H54 (cell line): ENCODE data around the gene KRTAP5-6.

Experiments
- DNase-seq: peaks from one replicate; pipeline ENCODE4 v3.0.0; 2011; ENCODE audit warnings: low spot score, mixed read lengths; ENCODE audit not compliant: insufficient read length
- FAIRE-seq: peaks from 3 replicates; lab custom pipeline; 2011; peaks lifted over from hg19 to GRCh38; lab: Jason Lieb, UNC
- POLR2A ChIP-seq: IDR thresholded peaks from 2 replicates; pipeline ENCODE4 v1.6.1; 2011; ENCODE audit warnings: low read depth, mild to moderate bottlenecking, low read length

Gene KRTAP5-6

GRCh38 chr11:1736447-1736992 is 39.5 kb downstream of the KRTAP5-6 start:
- FAIRE-seq (no peak), DNase-seq (no peak)
- TF ChIP-seq POLR2A: no peak

- no peak for TF ChIP-seq POLR2A
- DNase-seq (no peak), FAIRE-seq (no peak)
These were observed 40.2 kb downstream of the KRTAP5-6 start for GRCh38 chr11:1737080-1737757.

DNA sequence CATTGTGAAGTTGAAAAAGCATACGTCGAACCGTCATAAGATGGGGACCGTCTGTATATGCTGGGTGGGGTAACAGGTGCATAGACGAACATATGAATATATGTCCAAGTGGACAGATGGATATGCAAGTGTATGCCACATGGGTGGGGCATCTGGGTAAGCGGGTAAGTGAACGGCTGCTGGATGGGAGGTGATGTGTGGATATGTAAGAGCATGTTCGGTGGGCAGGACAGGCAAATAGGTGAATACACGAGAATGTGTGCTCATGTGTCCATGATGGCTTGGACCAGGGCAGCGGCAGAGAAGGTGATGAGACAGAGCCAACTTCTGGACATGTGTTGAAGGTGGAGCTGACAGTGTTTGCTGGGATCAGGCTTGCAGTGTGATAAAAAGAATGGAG is 41.4 kb downstream of the KRTAP5-6 start:
- no peak for FAIRE-seq
- no peak for TF ChIP-seq POLR2A
- no peak for DNase-seq

GRCh38 chr11:1739576-1739975 is 42.6 kb downstream of the KRTAP5-6 start:
- no peak for TF ChIP-seq POLR2A
- DNase-seq (no peak), FAIRE-seq (no peak)

- no peak for TF ChIP-seq POLR2A
- no peak for DNase-seq
- FAIRE-seq: no peak
These were observed 44.0 kb downstream of the KRTAP5-6 start for GRCh38 chr11:1740786-1741530.

DNA sequence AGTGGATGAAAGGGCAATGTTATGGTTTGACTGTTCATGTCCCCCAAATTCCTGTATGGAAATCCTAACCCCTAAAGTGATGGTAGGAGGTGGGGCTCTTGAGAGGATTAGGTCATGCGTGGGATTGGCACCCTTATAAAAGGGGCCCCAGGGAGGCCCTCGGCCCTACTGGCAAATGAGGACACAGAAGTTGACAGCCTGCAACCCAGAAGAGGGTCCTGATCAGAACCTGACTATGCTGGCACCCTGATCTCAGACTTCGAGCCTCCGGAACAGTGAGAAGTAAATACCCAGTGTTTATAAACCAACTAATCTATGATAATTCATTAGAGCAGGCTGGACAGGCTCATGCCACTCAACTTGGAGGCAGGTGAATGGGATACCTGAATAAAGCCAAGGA is 44.7 kb downstream of the KRTAP5-6 start:
- no peak for DNase-seq
- TF ChIP-seq POLR2A: no peak
- no peak for FAIRE-seq

DNA sequence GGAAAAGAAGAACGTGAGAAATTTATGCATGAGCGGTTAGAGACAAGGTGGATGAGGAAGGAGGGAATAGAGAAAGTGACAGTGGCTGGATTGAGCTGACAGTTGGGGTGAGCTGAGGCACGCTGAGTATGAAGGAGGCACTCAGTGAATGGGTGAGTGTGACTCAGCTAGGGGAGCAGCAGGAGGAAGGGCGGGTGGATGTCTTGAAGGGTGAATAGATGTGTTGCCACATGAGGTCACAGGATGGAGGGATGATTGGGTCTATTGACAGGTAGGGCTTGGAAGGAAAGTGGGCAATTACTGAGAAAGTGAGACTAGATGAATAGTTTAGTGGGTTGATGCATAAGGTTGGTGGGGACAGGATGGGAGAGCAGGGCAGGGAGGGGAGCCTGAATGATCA is 45.4 kb downstream of the KRTAP5-6 start:
- FAIRE-seq (no peak), DNase-seq (no peak)
- no peak for TF ChIP-seq POLR2A

DNA sequence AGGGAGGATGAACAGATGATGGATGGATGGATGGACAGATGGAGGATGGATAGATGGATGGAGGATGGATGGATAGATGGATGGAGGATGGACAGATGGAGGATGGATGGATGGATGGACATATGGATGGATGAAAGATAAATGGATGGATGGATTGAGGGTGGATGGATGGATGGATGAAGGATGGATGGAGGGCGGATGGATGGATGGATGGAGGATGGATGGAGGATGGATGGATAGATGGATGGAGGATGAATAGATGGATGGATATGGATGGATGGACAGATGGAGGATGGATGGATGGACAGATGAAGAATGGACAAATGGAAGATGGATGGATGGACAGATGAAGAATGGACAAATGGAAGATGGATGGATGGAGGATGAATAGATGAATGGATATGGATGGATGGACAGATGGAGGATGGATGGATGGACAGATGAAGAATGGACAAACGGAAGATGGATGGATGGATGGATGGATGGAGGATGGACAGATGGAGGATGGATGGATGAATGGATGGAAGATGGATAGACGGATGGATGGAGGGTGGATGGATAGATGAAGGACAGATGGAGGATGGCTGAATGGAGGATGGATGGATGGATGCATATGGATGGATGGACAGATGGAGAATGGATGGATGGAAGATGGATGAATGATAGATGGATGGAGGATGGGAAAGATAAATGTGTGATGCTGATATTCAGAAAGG is 46.0 kb downstream of the KRTAP5-6 start:
- no peak for DNase-seq
- no peak for FAIRE-seq

GRCh38 chr11:1743585-1744136 is 46.7 kb downstream of the KRTAP5-6 start:
- FAIRE-seq: no peak
- no peak for DNase-seq
- no peak for TF ChIP-seq POLR2A

More for the DNA sequence above, 46.0 kb downstream of the KRTAP5-6 start:
- no peak for TF ChIP-seq POLR2A

DNA sequence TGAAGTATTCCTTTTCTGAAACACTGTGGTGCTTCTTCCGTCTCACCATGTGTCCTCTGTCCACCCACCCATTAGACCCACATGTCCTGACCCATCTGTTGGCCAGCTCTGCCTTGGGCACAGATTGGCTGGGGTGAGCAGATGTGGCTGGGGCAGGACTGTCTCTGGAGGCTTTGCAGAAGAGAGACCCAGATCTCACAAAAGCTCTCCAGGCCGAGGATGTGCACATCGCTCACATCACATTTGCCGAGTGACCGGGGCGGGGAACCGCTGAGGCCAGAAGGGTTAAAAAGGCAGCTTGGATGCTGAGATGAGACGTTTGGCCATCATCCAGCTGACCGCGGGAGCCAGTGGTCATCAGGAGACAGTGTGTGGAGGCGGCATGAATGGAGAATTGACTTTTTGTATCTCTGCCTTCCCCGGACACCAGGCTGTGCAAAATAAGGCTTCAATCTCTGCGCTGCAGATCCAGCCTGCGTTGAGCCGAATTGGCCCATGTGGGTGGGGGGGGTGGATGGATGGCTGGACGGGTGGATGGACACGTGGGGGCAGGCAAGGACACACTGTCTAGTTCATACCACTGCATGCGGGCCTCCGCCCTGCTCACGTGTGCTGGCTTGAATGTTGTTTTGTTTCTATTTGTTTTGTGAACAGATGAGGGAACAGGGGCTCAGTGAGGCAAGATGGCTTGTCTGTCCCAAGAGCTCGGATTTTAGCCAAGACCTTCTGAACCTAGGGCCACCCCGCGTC is 47.3 kb downstream of the KRTAP5-6 start:
- FAIRE-seq (no peak), DNase-seq (no peak)
- no peak for TF ChIP-seq POLR2A

DNA sequence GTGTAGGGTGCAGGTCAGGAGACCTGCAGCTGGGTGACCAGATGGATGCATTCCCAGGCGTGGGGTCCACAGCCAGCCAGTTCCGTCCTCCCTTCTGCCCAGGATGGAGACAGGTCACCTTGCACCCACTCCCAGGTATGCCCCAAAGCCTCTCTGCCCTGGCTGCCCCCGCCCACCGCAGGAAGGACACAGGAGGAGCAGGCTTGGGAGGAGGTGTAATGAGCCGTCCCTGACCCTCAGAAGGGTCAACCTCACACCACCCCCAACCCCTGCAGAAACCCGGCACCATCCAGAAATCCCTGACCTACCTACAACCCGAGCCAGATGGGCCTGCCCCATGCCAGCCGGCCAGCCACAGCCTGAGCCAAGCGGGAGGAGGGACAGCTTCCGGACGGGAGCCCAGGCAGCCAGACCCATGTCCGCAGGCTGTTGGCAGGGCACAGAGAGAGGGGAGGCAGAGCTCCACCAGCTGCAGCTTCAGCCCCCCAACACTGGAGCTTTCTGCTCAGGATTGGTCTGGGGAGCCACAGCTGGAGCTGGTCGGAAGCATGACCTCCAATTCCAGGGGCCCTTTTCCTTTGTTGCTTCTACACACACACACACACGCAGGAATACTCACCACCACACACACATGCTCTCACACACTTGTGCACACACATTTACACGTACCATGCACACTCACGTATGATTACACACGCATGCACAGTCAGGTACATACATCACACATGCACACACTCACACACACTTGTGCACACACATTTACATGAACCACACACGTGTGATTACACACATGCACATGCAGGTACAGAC is 48.1 kb downstream of the KRTAP5-6 start:
- DNase-seq: no peak
- no peak for FAIRE-seq

DNA sequence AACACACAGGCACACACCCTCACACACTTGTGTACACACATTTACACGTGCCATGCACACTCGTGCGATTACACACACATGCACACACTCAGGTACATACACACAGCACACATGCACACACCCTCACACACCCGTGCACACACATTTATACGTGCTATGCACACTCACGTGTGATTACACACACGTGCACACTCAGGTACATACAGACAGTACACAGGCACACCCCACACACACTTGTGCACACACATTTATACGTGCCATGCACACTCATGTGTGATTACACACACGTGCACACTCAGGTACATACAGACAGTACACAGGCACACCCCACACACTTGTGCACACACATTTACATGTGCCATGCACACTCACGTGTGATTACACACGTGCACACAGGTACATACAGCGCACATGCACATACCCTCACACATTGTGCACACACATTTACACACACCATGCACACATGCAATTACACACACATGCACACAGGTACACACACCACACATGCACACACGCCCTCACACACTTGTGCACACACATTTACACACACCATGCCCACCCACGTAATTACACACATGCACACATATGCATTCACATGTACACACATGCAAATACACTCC is 48.8 kb downstream of the KRTAP5-6 start:
- TF ChIP-seq POLR2A: no peak

More for the DNA sequence above, 48.1 kb downstream of the KRTAP5-6 start:
- TF ChIP-seq POLR2A: no peak

More for the DNA sequence above, 48.8 kb downstream of the KRTAP5-6 start:
- FAIRE-seq: no peak
- DNase-seq: no peak
